ENCODE data around the gene PMEPA1.

DNA sequence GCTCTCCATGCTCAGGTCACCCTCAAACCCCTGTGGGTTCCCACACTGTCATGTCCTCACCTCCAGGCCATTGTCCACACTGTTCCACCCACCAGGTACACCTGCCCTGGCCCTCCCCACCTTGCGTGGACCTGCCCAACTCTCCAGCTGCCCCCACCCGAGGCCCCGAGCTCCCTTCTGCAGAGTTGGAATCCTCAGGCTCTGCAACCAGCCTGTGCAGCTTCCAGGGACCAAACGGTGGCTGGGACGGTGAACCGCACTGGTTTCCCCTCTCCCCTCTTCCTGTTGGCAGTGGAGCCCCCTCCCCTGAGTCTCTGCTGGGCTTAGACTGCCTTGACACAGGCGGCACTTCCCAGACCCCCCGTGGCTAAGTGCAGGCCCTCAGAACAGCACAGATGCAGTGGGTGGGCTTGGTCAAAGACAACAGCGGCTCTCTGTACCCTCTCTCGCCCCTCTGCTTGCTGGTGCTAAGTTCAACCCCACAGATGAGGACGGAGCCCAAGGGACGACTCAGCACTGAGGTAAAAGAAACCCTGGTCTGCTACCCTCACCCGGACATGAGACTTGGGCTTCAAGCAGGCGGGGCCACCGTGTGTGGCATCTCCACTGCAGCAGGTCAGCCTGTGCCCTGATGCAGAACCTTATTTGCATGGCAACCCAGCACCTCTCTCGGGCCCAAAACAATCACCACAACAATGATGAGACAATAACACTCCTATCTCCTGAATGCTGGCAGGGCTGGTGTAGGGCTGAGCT is 100.6 kb downstream of the PMEPA1 start:
- TF ChIP-seq, protein P1, sequence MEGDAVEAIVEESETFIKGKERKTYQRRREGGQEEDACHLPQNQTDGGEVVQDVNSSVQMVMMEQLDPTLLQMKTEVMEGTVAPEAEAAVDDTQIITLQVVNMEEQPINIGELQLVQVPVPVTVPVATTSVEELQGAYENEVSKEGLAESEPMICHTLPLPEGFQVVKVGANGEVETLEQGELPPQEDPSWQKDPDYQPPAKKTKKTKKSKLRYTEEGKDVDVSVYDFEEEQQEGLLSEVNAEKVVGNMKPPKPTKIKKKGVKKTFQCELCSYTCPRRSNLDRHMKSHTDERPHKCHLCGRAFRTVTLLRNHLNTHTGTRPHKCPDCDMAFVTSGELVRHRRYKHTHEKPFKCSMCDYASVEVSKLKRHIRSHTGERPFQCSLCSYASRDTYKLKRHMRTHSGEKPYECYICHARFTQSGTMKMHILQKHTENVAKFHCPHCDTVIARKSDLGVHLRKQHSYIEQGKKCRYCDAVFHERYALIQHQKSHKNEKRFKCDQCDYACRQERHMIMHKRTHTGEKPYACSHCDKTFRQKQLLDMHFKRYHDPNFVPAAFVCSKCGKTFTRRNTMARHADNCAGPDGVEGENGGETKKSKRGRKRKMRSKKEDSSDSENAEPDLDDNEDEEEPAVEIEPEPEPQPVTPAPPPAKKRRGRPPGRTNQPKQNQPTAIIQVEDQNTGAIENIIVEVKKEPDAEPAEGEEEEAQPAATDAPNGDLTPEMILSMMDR (IDR thresholded peaks at IDR 0.05 in 8 of 11, conservative IDR thresholded peaks at IDR 0.05 in 3 of 11), result no peak
- no peak for TF ChIP-seq POLR2AphosphoS5 (IDR thresholded peaks at IDR 0.05)
